Activated T-helper 1 cell treated with anti-CD3 and anti-CD28 coated beads, Interleukin-12 subunit alpha, Interleukin-12 subunit beta, Interleukin-2, Interleukin-4 antibody, amounts not matched to agents 30 ng/mL and 10 ng/mL and 1 ng/mL, durations not matched to agents 14 hours and 24 hours and 36 hours (primary cell): ENCODE results near the gene GALC. TPM values are rescaled to one million over a fixed set of nuclear protein-coding genes. Genes with fewer than 3 reads are reported as not detected.
"Not testable (repeated sequence)": the region's sequence is repeated elsewhere in the genome, so short reads cannot be mapped to it uniquely, and the experiment has no call there.

ENCODE experiments used
- DNase-seq: peaks from one replicate; pipeline ENCODE4 v3.0.0; 2021; ENCODE audit warnings: low spot score
- H3K27ac Mint-ChIP-seq: one replicate; pipeline ENCODE4 v1.8.0; 2021; ENCODE audit warnings: mild to moderate bottlenecking, mixed read lengths
- H3K27me3 Mint-ChIP-seq: one replicate; pipeline ENCODE4 v1.8.0; 2022; ENCODE audit warnings: mild to moderate bottlenecking, moderate library complexity, mixed read lengths; ENCODE audit not compliant: insufficient read depth
- H3K36me3 Mint-ChIP-seq: one replicate; pipeline ENCODE4 v1.8.0; 2021; ENCODE audit warnings: low read depth, mixed read lengths
- H3K4me1 Mint-ChIP-seq: one replicate; pipeline ENCODE4 v1.8.0; 2021; ENCODE audit warnings: low read depth, mixed read lengths
- H3K4me3 Mint-ChIP-seq: one replicate; pipeline ENCODE4 v1.8.0; 2021; ENCODE audit warnings: mild to moderate bottlenecking, moderate library complexity, mixed read lengths
- H3K9me3 Mint-ChIP-seq: one replicate; pipeline ENCODE4 v1.8.0; 2021; ENCODE audit warnings: mixed read lengths
- intact Hi-C: fragments of 100-400 bp; cut with micrococcal nuclease; formaldehyde crosslinking; loops from one replicate; pipeline ENCODE4 v1.15.1; 2024
- total RNA-seq: library from RNA; stranded (reverse); gene quantifications from 2 replicates; pipeline ENCODE4 v1.2.3, GENCODE V29; 2022

The GALC gene
- total RNA-seq, 1 donor from 2014 or later, result 8.6 TPM

- Mint-ChIP-seq H3K4me1 (peaks cover 77% of the 10 kb centered on the region), H3K9me3 (peaks cover 11% of the 10 kb centered on the region), H3K36me3 (peaks cover 21% of the 10 kb centered on the region), H3K27ac (peak overlapping the region; percentile 77)
- not testable (repeated sequence) for H3K27me3 Mint-ChIP-seq, DNase-seq, H3K4me3 Mint-ChIP-seq
- intact Hi-C loops, result loop anchor here (5.0 kb wide), 1 partner anchor 32 kb away; the partner anchor contains the start of gene GALC
These were observed 31.5 kb upstream of the GALC start for GRCh38 chr14:88024252-88025086.

DNA sequence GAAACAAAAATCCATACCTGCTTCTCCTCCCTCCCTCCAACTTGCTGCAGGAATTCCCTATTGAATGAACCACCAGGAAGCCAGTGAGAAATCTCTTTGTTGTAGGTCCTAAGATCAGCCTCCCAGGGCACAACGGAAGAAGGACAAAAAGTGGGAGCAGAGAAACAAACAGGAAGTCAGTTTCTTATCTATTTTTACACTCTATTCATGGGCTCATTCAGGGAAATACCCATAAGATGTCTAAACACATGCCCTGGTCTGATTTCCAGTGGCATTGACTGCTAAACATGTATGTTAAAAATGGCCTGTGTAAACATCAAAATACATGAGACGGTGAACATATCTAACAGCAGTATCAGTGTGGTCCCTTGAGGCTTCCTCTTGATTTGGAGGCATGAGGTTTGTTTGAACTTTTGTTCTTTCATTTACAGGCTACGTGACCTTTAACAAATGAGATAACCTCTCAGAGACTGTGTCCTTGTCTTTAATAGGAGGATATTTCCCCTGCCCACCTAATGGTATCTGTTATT lies 30.7 kb upstream of the GALC start:
- H3K4me1 Mint-ChIP-seq, result peaks cover 73% of the 10 kb centered on the region

GRCh38 chr14:88017535-88017934 lies 24.6 kb upstream of the GALC start:
- H3K27ac Mint-ChIP-seq, result no peak overlapping the region

More for the DNA sequence above, 30.7 kb upstream of the GALC start:
- no peak for DNase-seq
- H3K4me3 Mint-ChIP-seq, result no peak overlapping the region
- intact Hi-C loops, result no loop called here
- H3K36me3 Mint-ChIP-seq, result peaks cover 21% of the 10 kb centered on the region
- no peaks in the 10 kb centered on the region for H3K27me3 Mint-ChIP-seq
- peak overlapping the region; percentile 77 for H3K27ac Mint-ChIP-seq
- peaks cover 5% of the 10 kb centered on the region for H3K9me3 Mint-ChIP-seq

GRCh38 chr14:88016768-88017167 lies 23.8 kb upstream of the GALC start:
- no peak for DNase-seq
- Mint-ChIP-seq H3K27ac (peak overlapping the region; percentile 43), H3K36me3 (peaks cover 43% of the 10 kb centered on the region), H3K4me3 (no peak overlapping the region), H3K4me1 (peaks cover 51% of the 10 kb centered on the region), H3K27me3 (no peaks in the 10 kb centered on the region), H3K9me3 (peaks cover 5% of the 10 kb centered on the region)
- intact Hi-C loops, result no loop called here

More at GRCh38 chr14:88017535-88017934, 24.6 kb upstream of the GALC start:
- H3K4me3 Mint-ChIP-seq, result no peak overlapping the region
- no peaks in the 10 kb centered on the region for H3K27me3 Mint-ChIP-seq
- no peak for DNase-seq
- peaks cover 39% of the 10 kb centered on the region for H3K36me3 Mint-ChIP-seq
- intact Hi-C loops, result no loop called here
- H3K9me3 Mint-ChIP-seq, result peaks cover 5% of the 10 kb centered on the region
- peaks cover 49% of the 10 kb centered on the region for H3K4me1 Mint-ChIP-seq

- intact Hi-C loops, result loop anchor here (1.0 to 2.0 kb wide), 2 partner anchors 69 to 154 kb away; no protein-coding TSS in a partner anchor
- DNase-seq, result no peak
- H3K36me3 Mint-ChIP-seq, result peaks cover 51% of the 10 kb centered on the region
- no peaks in the 10 kb centered on the region for H3K27me3 Mint-ChIP-seq
- H3K4me1 Mint-ChIP-seq, result peaks cover 65% of the 10 kb centered on the region
- H3K27ac Mint-ChIP-seq, result no peak overlapping the region
- H3K4me3 Mint-ChIP-seq, result no peak overlapping the region
- H3K9me3 Mint-ChIP-seq, result no peaks in the 10 kb centered on the region
These were observed 20.9 kb upstream of the GALC start for GRCh38 chr14:88013750-88014349.

- Mint-ChIP-seq H3K9me3 (no peaks in the 10 kb centered on the region), H3K36me3 (peaks cover 53% of the 10 kb centered on the region), H3K4me1 (peaks cover 66% of the 10 kb centered on the region), H3K27me3 (no peaks in the 10 kb centered on the region), H3K4me3 (no peak overlapping the region), H3K27ac (no peak overlapping the region)
- DNase-seq, result no peak
- intact Hi-C loops, result loop anchor here (2.0 kb wide), 1 partner anchor 68 kb away; no protein-coding TSS in a partner anchor
These were observed 19.5 kb upstream of the GALC start for GRCh38 chr14:88012495-88012894.

DNA sequence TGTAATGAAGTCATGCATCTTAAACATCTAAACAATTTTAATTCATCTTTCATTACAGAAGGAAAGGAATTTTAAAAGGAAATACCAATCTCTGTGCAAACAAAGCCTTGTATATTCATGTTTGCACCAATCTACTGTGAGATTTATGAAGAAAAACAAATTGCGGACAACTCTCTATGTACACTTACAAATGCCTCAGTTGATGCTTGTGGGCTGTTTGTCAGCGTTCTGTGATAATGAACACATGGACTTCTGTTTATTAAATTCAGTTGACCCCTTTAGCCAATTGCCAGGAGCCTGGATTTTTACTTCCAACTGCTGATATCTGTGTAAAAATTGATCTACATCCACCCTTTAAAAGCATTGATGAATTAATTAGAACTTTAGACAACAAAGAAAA lies 17.3 kb upstream of the GALC start:
- no peak for DNase-seq
- Mint-ChIP-seq H3K4me1 (peaks cover 73% of the 10 kb centered on the region), H3K36me3 (peaks cover 49% of the 10 kb centered on the region), H3K27ac (no peak overlapping the region), H3K9me3 (no peaks in the 10 kb centered on the region), H3K27me3 (no peaks in the 10 kb centered on the region), H3K4me3 (no peak overlapping the region)
- intact Hi-C loops, result no loop called here

DNA sequence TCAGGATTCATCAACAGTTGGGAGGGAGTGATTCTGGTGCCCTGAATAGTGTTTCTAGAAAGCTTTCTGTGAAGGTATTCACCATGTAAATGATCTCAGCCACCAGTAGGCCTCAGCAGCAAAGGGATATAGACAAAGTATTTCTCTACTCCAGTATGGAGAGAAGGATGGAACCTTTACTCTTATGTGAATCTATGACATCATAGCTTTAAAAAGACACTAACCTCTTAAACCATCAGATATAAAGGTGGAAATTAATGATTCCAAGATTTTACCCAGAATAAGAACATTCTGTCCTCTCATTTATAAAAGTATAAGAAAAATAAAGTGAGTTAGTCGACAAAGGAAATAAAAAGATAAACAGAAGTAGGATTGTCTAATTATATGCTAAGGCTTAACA lies 16.5 kb upstream of the GALC start:
- no peaks in the 10 kb centered on the region for H3K9me3 Mint-ChIP-seq
- no peak for DNase-seq
- peak overlapping the region; percentile 14 for H3K27ac Mint-ChIP-seq
- peaks cover 49% of the 10 kb centered on the region for H3K36me3 Mint-ChIP-seq
- H3K27me3 Mint-ChIP-seq, result no peaks in the 10 kb centered on the region
- intact Hi-C loops, result loop anchor here (5.0 to 10.0 kb wide), 6 partner anchors 33 to 1948 kb away; partner anchors contain the start of genes TDP1, TTC8 and ZC3H14
- H3K4me3 Mint-ChIP-seq, result peak overlapping the region; percentile 44
- H3K4me1 Mint-ChIP-seq, result peaks cover 76% of the 10 kb centered on the region

DNA sequence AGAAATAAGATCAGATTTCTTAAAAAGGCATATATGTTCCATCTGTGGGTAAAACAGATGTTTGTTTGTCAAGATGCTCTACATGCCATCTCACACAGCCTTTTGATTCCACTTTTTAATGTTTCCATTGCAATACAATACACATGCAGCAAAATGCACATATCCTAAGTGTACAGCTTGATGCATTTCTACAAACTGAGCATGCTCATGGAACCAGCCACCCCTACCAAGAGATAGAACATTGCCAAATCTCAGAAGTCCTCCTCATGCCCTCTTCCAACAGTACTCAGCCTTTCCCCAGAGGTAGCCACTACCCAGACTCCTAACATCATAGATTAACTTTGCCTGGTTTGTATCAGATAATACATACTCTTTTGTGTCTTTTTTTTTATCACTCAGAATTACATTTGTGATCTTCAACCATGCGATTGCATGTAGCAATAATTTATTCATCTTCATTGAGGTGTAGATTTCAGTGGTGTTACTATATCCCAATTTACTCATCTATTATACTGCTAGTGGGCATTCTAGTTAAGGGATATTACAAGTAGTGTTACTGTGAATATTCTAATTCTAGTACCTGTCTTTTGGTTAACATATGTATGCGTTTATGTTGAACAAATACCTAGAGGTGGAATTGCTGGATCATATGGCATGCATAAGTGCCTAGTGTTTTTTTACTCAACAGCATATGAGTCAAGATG lies 15.2 kb upstream of the GALC start:
- H3K27ac Mint-ChIP-seq, result peak overlapping the region; percentile 84
- no peaks in the 10 kb centered on the region for H3K27me3 Mint-ChIP-seq
- intact Hi-C loops, result loop anchor here (5.0 to 10.0 kb wide), 6 partner anchors 34 to 1949 kb away; partner anchors contain the start of genes TDP1, TTC8 and ZC3H14
- no peaks in the 10 kb centered on the region for H3K9me3 Mint-ChIP-seq
- H3K36me3 Mint-ChIP-seq, result peaks cover 42% of the 10 kb centered on the region
- no peak for DNase-seq
- H3K4me1 Mint-ChIP-seq, result peaks cover 72% of the 10 kb centered on the region
- peak overlapping the region; percentile 80 for H3K4me3 Mint-ChIP-seq

DNA sequence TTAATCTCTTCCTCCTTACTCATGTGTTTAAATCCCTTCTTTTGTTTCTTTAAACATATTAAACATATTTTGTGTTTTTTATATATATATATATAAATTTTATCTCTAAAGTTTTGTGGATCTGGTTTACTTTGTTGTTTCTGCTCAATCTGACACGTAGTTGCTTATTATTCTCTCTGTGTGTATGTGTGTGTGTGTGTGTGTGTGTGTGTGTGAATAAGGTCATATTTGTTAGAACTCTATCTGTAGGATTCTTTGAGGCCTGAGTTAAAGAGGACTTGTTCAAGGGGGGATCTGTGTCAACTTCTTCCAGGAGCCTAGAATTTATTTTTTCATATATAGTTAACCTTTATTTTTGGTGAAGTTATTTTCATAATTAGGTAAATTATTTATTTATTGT lies 14.6 kb upstream of the GALC start:
- H3K9me3 Mint-ChIP-seq, result no peaks in the 10 kb centered on the region
- H3K27me3 Mint-ChIP-seq, result no peaks in the 10 kb centered on the region
- H3K4me3 Mint-ChIP-seq, result peak overlapping the region; percentile 67
- intact Hi-C loops, result loop anchor here (2.0 to 10.0 kb wide), 8 partner anchors 35 to 1950 kb away; partner anchors contain the start of genes EML5, SPATA7, TDP1 and TTC8
- no peak for DNase-seq
- peaks cover 41% of the 10 kb centered on the region for H3K36me3 Mint-ChIP-seq
- peak overlapping the region; percentile 78 for H3K27ac Mint-ChIP-seq
- H3K4me1 Mint-ChIP-seq, result peaks cover 76% of the 10 kb centered on the region

- Mint-ChIP-seq H3K27me3 (no peaks in the 10 kb centered on the region), H3K4me1 (peaks cover 70% of the 10 kb centered on the region), H3K9me3 (no peaks in the 10 kb centered on the region), H3K4me3 (peak overlapping the region; percentile 93), H3K36me3 (peaks cover 31% of the 10 kb centered on the region), H3K27ac (peak overlapping the region; percentile 94)
- DNase-seq, result peak; percentile 68
- intact Hi-C loops, result loop anchor here (1.0 to 10.0 kb wide), 10 partner anchors 13 to 1951 kb away; partner anchors contain the start of genes EML5, GALC, SPATA7 and TDP1
These were observed 13.2 kb upstream of the GALC start for GRCh38 chr14:88005978-88006851.
